Astrocyte (in vitro differentiated cells and primary cell): Measurements from ENCODE around the gene DPH6. TPM values are rescaled to one million over a fixed set of nuclear protein-coding genes. Genes with fewer than 3 reads are reported as not detected.

Experiments
- DNase-seq: peaks from one replicate; pipeline ENCODE4 v3.0.0-alpha.2; 2010; ENCODE audit warnings: low read depth
- FAIRE-seq: peaks from 2 replicates; lab custom pipeline; 2011; peaks lifted over from hg19 to GRCh38; lab: Jason Lieb, UNC
- H2AFZ ChIP-seq: 2 replicates; pipeline ENCODE4 v1.6.0; 2012; ENCODE audit warnings: low read depth, low read length, inconsistent platforms
- H3K27ac ChIP-seq: 2 replicates; pipeline ENCODE4 v1.5.1; 2011; ENCODE audit warnings: low read depth, low read length, inconsistent platforms
- H3K27me3 ChIP-seq: 2 replicates; pipeline ENCODE4 v1.6.0; 2011; ENCODE audit warnings: low read length, inconsistent platforms; ENCODE audit not compliant: insufficient read depth
- H3K36me3 ChIP-seq: 2 replicates; pipeline ENCODE4 v1.5.1; 2011; ENCODE audit warnings: low read length, inconsistent platforms; ENCODE audit not compliant: insufficient read depth
- H3K4me1 ChIP-seq: 2 replicates; pipeline ENCODE4 v1.5.1; 2011; ENCODE audit warnings: low read length, inconsistent platforms; ENCODE audit not compliant: insufficient read depth
- H3K4me2 ChIP-seq: 2 replicates; pipeline ENCODE4 v1.6.0; 2012; ENCODE audit warnings: low read length, inconsistent platforms
- H3K4me3 ChIP-seq: 2 replicates; pipeline ENCODE4 v1.5.1; 2011; ENCODE audit warnings: low read depth, mild to moderate bottlenecking, low read length, inconsistent platforms; ENCODE audit not compliant: insufficient read depth
- H3K79me2 ChIP-seq: 2 replicates; pipeline ENCODE4 v1.6.0; 2012; ENCODE audit warnings: mild to moderate bottlenecking, low read length, inconsistent platforms; ENCODE audit not compliant: insufficient read depth
- H3K9ac ChIP-seq: 2 replicates; pipeline ENCODE4 v1.6.0; 2012; ENCODE audit warnings: mild to moderate bottlenecking, low read length, inconsistent platforms
- H3K9me3 ChIP-seq: 2 replicates; pipeline ENCODE4 v1.5.1; 2012; ENCODE audit warnings: low read depth, mild to moderate bottlenecking, low read length, inconsistent platforms; ENCODE audit not compliant: insufficient read depth
- H4K20me1 ChIP-seq: 2 replicates; pipeline ENCODE4 v1.6.0; 2012; ENCODE audit warnings: low read length, inconsistent platforms; ENCODE audit not compliant: insufficient read depth
- H3K27ac Mint-ChIP-seq: one replicate; pipeline ENCODE4 v1.8.0; 2021; ENCODE audit warnings: mild to moderate bottlenecking, mixed read lengths; ENCODE audit not compliant: unreplicated experiment
- H3K27me3 Mint-ChIP-seq: one replicate; pipeline ENCODE4 v1.8.0; 2021; ENCODE audit warnings: low read depth, mixed read lengths; ENCODE audit not compliant: unreplicated experiment
- H3K36me3 Mint-ChIP-seq: one replicate; pipeline ENCODE4 v1.8.0; 2021; ENCODE audit warnings: low read depth, mixed read lengths; ENCODE audit not compliant: unreplicated experiment
- H3K4me1 Mint-ChIP-seq: one replicate; pipeline ENCODE4 v1.8.0; 2021; ENCODE audit warnings: low read depth, mixed read lengths; ENCODE audit not compliant: unreplicated experiment
- H3K4me3 Mint-ChIP-seq: one replicate; pipeline ENCODE4 v1.8.0; 2021; ENCODE audit warnings: mild to moderate bottlenecking, moderate library complexity, mixed read lengths; ENCODE audit not compliant: unreplicated experiment
- H3K9me3 Mint-ChIP-seq: one replicate; pipeline ENCODE4 v1.8.0; 2021; ENCODE audit warnings: mild to moderate bottlenecking, mixed read lengths; ENCODE audit not compliant: unreplicated experiment
- CTCF ChIP-seq: IDR thresholded peaks from 2 replicates; pipeline ENCODE4 v1.5.1; 2011; ENCODE audit warnings: low read depth, mild to moderate bottlenecking, inconsistent platforms, low read length, moderate library complexity; ENCODE audit not compliant: insufficient read depth
- EZH2 ChIP-seq: IDR thresholded peaks from 2 replicates; pipeline ENCODE4 v1.6.1; 2012; ENCODE audit warnings: mild to moderate bottlenecking, low read length, inconsistent platforms; ENCODE audit not compliant: insufficient read depth
- total RNA-seq: library from RNA; stranded (reverse); gene quantifications from 2 replicates; pipeline ENCODE4 v1.2.1, GENCODE V29; 2021

Gene DPH6
- total RNA-seq, 1 donor from 2014 or later, result 7.6 TPM

- Histone ChIP-seq H3K36me3 (no peaks in the 10 kb centered on the region), H2AFZ (no peak overlapping the region), H3K4me2 (no peak overlapping the region), H3K79me2 (no peaks in the 10 kb centered on the region), H4K20me1 (no peaks in the 10 kb centered on the region), H3K27me3 (no peaks in the 10 kb centered on the region), H3K4me3 (no peak overlapping the region), H3K9ac (no peak overlapping the region), H3K9me3 (no peaks in the 10 kb centered on the region), H3K4me1 (peaks cover 7% of the 10 kb centered on the region), H3K27ac (no peak overlapping the region)
- H3K36me3 Mint-ChIP-seq, result no peaks in the 10 kb centered on the region
- no peaks in the 10 kb centered on the region for H3K27me3 Mint-ChIP-seq
- H3K27ac Mint-ChIP-seq, result no peak overlapping the region
- no peak overlapping the region for H3K4me3 Mint-ChIP-seq
- H3K9me3 Mint-ChIP-seq, result no peaks in the 10 kb centered on the region
- FAIRE-seq, result peak; percentile 26
- DNase-seq, result peak; percentile 54
- TF ChIP-seq EZH2 (no peak), CTCF (no peak)
- H3K4me1 Mint-ChIP-seq, result peaks cover 4% of the 10 kb centered on the region
These were observed 31.2 kb downstream of the DPH6 start for GRCh38 chr15:35514759-35515158.

- Histone ChIP-seq H3K4me2 (no peak overlapping the region), H3K9me3 (no peaks in the 10 kb centered on the region), H3K27ac (no peak overlapping the region), H4K20me1 (no peaks in the 10 kb centered on the region), H3K79me2 (no peaks in the 10 kb centered on the region), H3K36me3 (no peaks in the 10 kb centered on the region), H2AFZ (no peak overlapping the region), H3K4me1 (no peaks in the 10 kb centered on the region), H3K4me3 (no peak overlapping the region), H3K27me3 (no peaks in the 10 kb centered on the region), H3K9ac (no peak overlapping the region)
- no peak overlapping the region for H3K4me3 Mint-ChIP-seq
- DNase-seq (no peak), FAIRE-seq (no peak)
- no peaks in the 10 kb centered on the region for H3K9me3 Mint-ChIP-seq
- TF ChIP-seq CTCF, result no peak
- no peak for TF ChIP-seq EZH2
- no peak overlapping the region for H3K27ac Mint-ChIP-seq
- H3K4me1 Mint-ChIP-seq, result peaks cover 7% of the 10 kb centered on the region
- H3K27me3 Mint-ChIP-seq, result no peaks in the 10 kb centered on the region
- H3K36me3 Mint-ChIP-seq, result no peaks in the 10 kb centered on the region
These were observed 37.9 kb downstream of the DPH6 start for GRCh38 chr15:35507932-35508638.

GRCh38 chr15:35506272-35506870, 39.6 kb downstream of the DPH6 start:
- no peak for FAIRE-seq
- no peak overlapping the region for H3K27ac Mint-ChIP-seq
- Histone ChIP-seq H3K9me3 (no peaks in the 10 kb centered on the region), H3K4me2 (no peak overlapping the region), H4K20me1 (no peaks in the 10 kb centered on the region), H3K4me3 (no peak overlapping the region), H3K79me2 (no peaks in the 10 kb centered on the region), H3K9ac (no peak overlapping the region), H3K36me3 (no peaks in the 10 kb centered on the region), H2AFZ (no peak overlapping the region), H3K27ac (no peak overlapping the region), H3K27me3 (no peaks in the 10 kb centered on the region), H3K4me1 (no peaks in the 10 kb centered on the region)
- no peaks in the 10 kb centered on the region for H3K27me3 Mint-ChIP-seq
- no peak for DNase-seq
- H3K4me3 Mint-ChIP-seq, result no peak overlapping the region
- no peaks in the 10 kb centered on the region for H3K36me3 Mint-ChIP-seq
- H3K9me3 Mint-ChIP-seq, result no peaks in the 10 kb centered on the region
- peaks cover 7% of the 10 kb centered on the region for H3K4me1 Mint-ChIP-seq
- TF ChIP-seq CTCF, result no peak
- TF ChIP-seq EZH2, result no peak
